A673 (cell line): ENCODE results near the gene UVSSA.

ENCODE experiments used
- CTCF ChIP-seq: fragments of 300-800, 200-600 bp; sonication (generic); conservative IDR thresholded peaks from 2 replicates; pipeline ENCODE4 v1.5.1; 2017; ENCODE audit warnings: low read depth, mild to moderate bottlenecking, antibody characterized with exemption, low read length, moderate library complexity, mixed read lengths
- EZH2 ChIP-seq: fragments of 200-600 bp; sonication (generic); IDR thresholded peaks from 2 replicates; pipeline ENCODE4 v1.6.1; 2017; ENCODE audit warnings: borderline replicate concordance, low read depth, mild to moderate bottlenecking, mixed read lengths, antibody characterized with exemption, low read length; ENCODE audit not compliant: poor library complexity, severe bottlenecking

GRCh38 chr4:1346781-1347409 is at the start of gene UVSSA:
- TF ChIP-seq CTCF (no peak), EZH2 (no peak)
